HG03457 (cell line): ENCODE measurements around the gene AIFM2.
"Not testable (repeated sequence)": the region's sequence is repeated elsewhere in the genome, so short reads cannot be mapped to it uniquely, and the experiment has no call there.

Source experiments
- ATAC-seq: cut with Tn5 transposase; IDR thresholded peaks from one replicate; pipeline ENCODE4 v1.9.1; 2021; ENCODE audit warnings: moderate number of reproducible peaks; ENCODE audit not compliant: unreplicated experiment

AIFM2 gene

GRCh38 chr10:70132098-70133029 is at the start of gene AIFM2:
AIFM2 (minus strand) TSS chr10:70132825; CDS start chr10:70124084, 8,741 bp downstream.
- ATAC-seq: peak; percentile 52

- ATAC-seq: not testable (repeated sequence)
Measured at GRCh38 chr10:70179209-70179608, 46.6 kb upstream of the AIFM2 start.

DNA sequence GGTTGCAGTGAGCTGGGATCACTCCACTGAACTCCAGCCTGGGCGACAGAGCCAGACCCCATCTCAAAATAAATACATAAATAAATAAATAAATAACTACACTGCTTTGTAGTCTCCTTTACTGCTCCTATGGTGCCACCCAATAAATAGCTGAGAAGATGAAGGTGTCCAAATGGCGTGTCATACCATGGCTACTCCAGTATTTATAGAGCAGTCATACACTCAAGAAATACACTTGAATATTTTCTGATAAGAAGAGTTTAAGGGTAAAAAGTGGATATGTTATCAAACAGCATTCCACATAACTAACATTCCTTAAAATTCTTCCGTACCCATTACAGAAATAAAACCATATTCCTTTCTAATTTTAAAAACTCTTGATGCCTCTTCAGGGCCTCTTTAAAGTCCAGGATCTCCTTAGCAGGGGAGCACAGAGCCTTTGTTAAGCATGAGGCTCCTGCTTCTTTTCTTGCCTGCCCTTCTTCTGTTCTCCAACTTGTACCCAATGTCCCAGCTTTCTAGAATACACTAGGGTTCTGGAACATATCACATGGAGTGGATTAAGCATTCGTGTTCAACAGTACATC is 45.6 kb upstream of the AIFM2 start:
- ATAC-seq: no peak

GRCh38 chr10:70176441-70176840 is 43.8 kb upstream of the AIFM2 start:
- ATAC-seq: no peak

DNA sequence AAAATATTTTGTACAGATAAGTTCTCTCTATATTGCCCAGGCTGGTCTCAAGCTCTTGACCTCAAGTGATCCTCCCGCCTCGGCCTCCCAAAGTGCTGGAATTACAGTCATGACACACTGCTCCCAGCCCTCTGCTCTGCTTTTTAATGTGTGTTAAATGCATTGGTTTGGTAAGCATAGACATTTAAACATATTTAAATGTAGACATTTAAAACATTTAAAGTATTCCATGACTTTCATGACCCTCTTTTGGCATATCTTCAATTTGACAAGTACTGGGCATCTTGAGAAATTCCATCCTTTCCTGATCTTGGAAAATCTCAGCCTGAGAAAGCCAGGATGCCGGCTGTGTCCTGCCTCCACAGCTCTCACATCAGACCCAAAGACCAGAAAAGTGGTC is 42.9 kb upstream of the AIFM2 start:
- no peak for ATAC-seq

DNA sequence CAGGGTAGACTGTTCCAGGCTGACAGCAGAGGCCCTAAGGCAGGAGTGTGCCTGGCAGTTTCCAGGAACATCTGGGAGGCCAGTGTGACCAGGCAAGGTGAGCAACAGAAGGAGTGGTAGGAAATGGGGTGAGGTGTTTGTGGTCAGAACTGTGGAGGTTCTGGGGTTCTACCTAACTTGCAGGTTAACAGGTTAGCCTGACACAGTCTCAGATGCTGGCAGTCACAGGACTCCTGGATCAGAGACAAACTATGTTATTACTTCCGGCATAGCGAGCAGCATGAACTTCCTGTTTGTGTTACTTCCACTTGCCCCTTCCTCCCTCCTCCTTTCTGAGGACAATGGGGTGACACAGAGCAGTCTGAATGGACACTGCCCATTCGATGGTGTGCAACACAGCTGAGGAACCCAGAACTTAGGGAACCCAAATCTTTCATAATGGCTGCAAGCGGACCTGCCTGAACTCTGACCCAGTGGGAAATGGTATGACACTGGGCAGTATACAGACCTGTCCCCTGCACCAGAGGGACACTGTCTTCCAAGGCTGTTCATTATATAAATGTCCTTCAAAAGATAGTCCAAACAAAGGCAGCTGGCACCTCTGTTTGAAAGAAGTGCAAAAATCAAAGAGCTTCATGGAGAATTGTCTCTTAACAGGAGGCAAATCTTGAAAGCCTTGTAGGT is 41.6 kb upstream of the AIFM2 start:
- ATAC-seq: no peak

DNA sequence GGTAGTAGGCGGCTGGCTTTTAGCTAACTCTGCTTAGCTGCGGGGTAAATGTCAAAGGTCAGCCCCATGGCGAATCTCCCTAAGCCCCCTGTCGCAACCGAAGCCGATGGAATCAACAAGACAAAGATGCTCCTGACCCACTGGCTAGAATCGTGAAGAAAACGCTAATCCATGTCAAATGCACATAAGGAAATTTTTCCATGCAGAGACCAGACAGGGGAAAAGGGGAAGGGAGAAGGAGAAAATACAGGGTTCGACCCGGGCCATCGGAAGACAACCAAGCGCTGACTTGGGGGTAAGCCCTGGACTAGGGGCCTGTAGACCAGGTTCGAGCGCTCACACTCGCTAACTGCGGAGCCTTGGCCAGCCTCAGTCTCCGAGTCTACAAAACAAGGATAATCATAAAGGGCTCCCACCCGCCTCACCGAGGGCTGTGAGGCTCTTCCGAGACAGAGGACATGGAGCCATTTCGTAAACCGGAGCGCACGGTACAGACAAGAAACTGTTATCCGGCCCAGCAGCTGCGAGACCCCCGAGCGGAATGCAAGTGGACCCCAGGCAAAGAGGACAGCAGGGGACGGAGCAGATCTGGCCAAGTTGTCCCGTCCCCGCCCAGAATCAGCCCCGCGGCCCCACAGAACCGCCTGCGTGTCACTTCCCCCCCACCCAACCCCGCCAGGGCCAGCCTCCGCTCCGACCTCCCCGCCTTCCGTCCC is 37.2 kb upstream of the AIFM2 start:
- ATAC-seq: no peak

GRCh38 chr10:70169011-70169410 is 36.4 kb upstream of the AIFM2 start:
- no peak for ATAC-seq

GRCh38 chr10:70167246-70167645 is 34.6 kb upstream of the AIFM2 start:
- no peak for ATAC-seq

- no peak for ATAC-seq
Measured at GRCh38 chr10:70166394-70166793, 33.8 kb upstream of the AIFM2 start.

DNA sequence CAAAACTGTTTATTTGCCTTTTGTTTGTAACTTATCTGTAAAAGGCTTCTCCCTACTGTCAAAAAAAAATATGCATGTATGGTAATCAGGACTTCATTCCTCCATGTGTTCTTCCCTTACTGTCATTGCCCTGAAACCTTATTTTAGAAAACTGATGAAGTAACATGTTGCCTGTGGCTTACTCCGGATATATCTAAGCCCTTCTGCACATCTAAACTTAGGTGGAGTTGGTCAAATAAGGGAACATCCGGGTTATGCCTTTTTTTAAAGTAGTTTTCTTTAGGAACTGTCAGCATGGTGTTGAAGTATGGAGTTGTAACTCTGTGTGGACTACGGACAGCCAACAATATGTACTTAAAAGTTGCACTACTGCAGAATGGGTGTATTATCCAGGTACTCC is 31.5 kb upstream of the AIFM2 start:
- ATAC-seq: no peak

DNA sequence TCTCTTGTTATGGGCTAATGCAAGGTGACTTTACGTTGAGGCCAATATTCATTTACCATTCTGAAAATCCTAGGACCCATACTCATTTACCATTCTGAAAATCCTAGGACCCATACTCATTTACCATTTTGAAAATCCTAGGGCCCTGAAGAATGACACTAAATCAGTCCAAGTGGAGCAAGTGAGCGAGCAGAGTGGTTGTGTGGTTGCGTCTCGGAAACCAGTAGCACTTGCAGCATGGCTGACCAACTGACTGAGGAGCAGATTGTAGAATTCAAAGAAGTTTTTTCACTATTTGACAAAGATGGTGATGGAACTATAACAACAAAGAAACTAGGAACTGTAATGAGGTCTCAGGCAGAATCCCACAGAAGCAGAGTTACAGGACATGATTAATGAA is 30.8 kb upstream of the AIFM2 start:
- ATAC-seq: no peak

DNA sequence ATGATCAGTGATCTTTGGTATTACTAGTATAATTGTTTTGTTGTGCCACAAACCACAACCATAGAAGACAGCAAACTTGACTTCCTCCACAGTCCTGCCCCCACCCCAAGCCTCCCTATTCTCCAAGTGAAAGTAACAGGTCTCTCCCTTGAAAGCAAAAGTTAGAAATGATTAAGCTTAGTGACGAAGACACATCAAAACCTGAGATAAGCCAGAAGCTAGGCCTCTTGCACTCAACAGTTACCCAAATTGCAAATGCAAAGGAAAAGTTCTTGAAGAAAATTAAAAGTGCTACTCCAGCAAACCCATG is 30.2 kb upstream of the AIFM2 start:
- peak; percentile 70 for ATAC-seq

DNA sequence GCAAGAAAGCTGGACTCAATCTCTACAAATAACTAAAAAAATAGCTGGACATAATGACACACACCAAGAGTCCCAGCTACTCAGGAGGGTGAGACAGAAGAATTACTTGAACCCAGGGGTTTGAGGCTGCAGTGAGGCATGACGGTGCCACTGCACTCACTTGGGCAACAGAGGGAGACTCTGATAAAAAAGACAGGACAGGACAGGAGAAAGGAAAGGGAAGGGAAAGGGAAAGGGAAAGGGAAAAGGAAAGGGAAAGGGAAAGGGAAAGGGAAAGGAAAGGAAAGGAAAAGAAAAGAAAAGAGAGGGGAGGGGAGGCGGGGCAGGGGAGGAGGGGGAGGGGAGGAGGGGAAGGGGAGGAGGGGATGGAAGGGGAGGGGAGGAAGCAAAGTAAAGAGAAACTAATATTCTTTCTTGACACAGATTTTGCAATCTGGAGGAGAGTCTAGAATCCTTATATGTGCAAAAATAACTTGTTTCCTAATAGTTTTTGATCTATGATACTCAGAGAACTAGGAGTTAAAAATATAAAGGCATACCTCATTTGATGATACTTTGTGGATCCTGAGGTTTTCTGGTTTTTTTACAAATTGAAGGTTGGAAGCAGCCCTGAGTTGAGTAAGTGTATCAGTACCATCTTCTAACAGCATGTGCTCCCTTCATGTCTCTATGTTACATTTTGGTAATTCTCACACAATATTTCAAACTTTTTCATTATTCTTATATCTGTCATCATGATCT is 29.7 kb upstream of the AIFM2 start:
- ATAC-seq: no peak

DNA sequence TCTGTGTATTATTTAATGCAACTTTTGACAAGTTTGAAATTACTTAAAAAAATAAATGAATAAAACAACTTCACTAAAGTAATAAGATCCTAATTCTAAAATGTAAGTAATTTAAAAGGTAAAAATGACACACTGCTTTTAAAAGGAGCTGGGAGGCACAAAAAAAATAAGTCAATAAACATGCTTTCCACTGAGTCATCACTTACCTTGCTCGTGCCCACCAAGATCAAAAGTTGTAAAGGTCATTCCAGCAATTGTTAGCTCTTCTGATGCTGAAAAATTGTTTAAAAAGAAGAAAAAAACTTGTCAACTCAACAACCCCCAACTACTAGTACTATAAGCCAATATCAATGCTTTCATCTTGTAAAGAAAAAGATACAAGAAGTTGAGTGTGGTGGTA is 28.2 kb upstream of the AIFM2 start:
- ATAC-seq: no peak

DNA sequence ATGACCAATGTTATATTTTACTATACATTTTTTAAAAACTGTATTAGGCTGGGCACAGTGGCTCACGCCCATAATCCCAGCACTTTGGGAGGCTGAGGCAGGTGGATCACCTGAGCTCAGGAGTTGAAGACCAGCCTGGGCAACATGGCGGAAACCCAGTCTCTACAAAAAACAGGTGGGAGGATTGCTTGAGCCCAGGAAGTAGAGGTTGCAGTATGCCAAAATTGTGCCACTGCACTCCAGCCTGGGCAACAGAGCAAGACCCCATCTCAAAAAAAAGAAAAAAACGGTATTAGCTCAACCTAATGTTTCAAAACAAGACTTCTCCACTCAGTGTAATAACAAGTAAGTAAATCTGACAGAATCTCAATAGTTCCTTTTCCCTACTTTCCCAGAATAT is 26.7 kb upstream of the AIFM2 start:
- not testable (repeated sequence) for ATAC-seq

DNA sequence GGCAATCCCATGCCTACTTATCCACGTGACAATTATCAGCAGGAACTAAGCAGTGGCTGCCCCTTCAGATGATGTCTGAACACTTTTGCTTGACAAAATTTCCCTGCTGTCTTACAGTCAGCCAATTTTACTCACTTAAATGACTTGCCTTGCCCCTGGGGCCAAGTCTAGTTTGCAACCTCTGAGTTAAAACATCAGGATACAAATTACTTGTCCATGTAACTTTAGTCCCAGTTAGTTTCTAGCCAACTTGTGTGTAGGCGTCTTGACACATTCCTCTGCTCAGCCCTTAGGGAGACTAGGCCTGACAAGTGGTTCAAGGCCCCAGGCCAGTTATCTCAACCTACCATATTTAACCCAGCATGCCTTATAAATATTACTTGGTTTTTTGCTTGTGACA is 25.5 kb upstream of the AIFM2 start:
- ATAC-seq: no peak

- no peak for ATAC-seq
Measured at GRCh38 chr10:70155255-70155838, 22.7 kb upstream of the AIFM2 start.

- ATAC-seq: no peak
Measured at GRCh38 chr10:70148516-70148915, 15.9 kb upstream of the AIFM2 start.

DNA sequence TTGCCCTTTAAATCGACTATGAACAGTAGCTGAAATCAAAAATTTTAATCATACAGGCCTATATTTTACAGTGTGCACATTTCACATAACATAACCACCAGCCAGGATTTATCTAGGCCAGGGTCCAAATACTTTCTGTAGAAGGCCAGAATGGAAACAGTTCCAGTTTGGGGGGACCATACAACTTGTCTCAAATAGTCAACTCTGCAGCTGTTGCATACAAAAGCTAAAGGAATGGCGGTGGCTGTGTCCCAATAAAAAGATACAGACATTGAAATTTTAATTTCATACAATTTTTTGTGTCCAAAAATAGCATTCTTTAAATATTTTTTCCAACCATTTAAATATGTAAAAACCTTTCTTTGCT is 14.6 kb upstream of the AIFM2 start:
- ATAC-seq: no peak
